ENCODE measurements around the gene GPR171.
"Not testable (repeated sequence)": the region's sequence is repeated elsewhere in the genome, so short reads cannot be mapped to it uniquely, and the experiment has no call there.

GPR171 gene, protein sequence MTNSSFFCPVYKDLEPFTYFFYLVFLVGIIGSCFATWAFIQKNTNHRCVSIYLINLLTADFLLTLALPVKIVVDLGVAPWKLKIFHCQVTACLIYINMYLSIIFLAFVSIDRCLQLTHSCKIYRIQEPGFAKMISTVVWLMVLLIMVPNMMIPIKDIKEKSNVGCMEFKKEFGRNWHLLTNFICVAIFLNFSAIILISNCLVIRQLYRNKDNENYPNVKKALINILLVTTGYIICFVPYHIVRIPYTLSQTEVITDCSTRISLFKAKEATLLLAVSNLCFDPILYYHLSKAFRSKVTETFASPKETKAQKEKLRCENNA

DNA sequence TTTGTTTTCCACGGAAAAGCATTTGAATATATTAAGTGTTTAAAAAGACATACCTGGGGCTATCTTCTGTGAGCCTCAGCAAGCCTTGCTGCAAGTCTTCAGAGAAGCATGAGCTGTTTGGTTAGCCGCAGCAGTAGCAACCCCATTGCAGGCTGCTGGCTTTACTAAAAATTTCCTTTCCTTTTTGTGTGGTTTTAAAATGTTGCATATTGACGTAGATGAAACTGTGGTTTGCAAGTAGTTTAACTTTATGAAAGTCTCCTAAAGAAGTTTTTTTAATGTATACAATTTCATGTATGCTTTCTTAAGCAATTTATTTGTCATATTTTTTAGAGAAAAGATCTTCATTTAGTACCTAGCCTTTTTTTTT, at the start of gene GPR171:
TSS of gene GPR171 (minus strand) at position 166 of the 370 bp plus-strand sequence. CDS start 3,830 bp downstream, outside the sequence.
- DNase-seq (ENCODE audit: low read depth), result no peak
- no peak for TF ChIP-seq CTCF (conservative IDR thresholded peaks at IDR 0.05; ENCODE audit: low read length)
- no peak within 1 kb of the TSS for H3K4me3 ChIP-seq (ENCODE audit: low read length)

DNA sequence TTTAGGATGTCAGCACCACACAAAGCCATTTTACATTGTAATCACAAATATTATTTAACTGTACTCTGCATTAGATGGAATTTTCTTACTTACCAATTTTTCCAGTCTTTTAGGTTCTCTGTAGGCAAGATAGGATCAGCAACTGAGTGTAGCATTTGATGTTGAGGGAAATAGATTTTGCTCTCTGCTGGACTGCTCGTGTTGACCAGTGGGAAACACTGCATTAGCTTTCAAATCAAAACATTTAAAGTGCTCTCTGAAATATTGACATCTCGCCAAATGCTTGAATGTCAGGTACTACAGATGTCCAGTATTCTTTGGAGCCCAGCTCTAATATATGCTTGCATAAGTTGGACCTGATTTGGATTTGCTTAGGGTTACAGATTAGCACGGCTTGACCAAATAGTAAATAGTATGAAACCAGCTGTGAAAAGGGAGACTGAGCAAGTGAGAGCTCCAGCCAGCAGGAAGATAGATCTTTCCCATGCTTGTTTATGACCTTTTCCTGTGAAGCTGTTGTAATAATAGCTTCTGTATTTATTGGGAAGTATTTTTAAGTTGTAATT, 45.8 kb upstream of the GPR171 start:
- DNase-seq (ENCODE audit: low read depth), result no peak
- TF ChIP-seq CTCF (conservative IDR thresholded peaks at IDR 0.05; ENCODE audit: low read length), result no peak

GRCh38 chr3:151242006-151242405, 39.0 kb upstream of the GPR171 start:
- H3K4me3 ChIP-seq (ENCODE audit: low read length); DNase-seq (ENCODE audit: low read depth): not testable (repeated sequence)

More for the DNA sequence above, 45.8 kb upstream of the GPR171 start:
- H3K4me3 ChIP-seq (ENCODE audit: low read length), result no peak overlapping the region

DNA sequence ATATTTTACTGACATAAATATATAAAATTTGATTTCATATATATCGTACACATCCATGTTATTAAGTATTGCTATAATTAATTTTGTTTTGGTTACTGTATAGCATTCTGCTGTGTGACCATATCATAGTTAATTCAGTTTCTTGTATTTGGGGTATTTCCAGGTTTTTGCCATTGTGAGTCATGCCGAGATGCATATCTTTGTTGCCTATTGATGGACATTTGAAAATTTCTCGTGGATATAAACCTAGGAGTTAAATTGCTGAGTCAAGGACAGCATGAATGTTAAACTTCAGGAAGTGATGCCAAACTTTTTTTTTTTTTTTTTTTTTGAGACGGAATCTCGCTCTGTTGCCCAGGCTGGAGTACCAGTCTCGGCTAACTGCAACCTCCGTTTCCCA, 33.7 kb upstream of the GPR171 start:
- DNase-seq (ENCODE audit: low read depth), result no peak
- no peak for TF ChIP-seq CTCF (conservative IDR thresholded peaks at IDR 0.05; ENCODE audit: low read length)
- no peak overlapping the region for H3K4me3 ChIP-seq (ENCODE audit: low read length)

DNA sequence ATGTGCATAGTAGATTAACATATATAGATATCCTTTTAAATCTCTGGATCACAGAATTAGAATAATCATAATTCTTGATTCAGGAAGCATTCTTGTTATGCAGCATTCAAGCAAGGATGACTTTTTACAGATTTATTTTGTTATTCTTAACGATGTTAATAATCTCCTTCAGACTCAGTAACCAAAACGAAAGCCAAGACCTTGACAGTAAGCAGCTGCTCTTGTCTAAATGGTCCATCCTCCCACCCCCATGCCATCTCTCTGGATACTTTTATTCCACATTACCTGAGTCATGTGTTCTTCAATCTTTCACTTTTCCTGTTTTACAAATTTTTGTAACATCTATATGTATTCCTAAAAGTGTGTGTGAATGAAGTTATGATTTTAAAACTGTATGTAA, 33.3 kb upstream of the GPR171 start:
- no peak for TF ChIP-seq CTCF (conservative IDR thresholded peaks at IDR 0.05; ENCODE audit: low read length)
- H3K4me3 ChIP-seq (ENCODE audit: low read length), result no peak overlapping the region
- DNase-seq (ENCODE audit: low read depth), result no peak

DNA sequence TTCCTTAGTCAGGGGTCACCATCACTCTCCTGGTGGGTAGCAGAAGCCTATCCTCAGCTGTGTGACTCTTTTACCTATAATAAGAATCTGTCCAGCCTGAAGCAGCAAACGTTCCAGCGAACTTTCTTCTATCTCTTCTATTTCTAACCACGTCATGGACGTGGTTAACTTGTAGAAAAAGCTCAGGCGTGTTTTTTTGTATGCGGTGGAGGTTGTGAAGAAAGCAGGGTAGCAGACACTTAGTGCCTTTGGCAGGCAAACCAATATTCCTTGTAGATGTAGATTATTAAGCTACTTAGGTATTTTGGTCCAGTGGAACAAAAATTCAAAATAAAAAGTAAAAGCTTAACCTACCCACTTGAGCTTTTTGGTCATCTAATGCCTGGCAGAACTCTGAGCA, 31.8 kb upstream of the GPR171 start:
- DNase-seq (ENCODE audit: low read depth), result no peak
- TF ChIP-seq CTCF (conservative IDR thresholded peaks at IDR 0.05; ENCODE audit: low read length), result no peak
- H3K4me3 ChIP-seq (ENCODE audit: low read length), result no peak overlapping the region

DNA sequence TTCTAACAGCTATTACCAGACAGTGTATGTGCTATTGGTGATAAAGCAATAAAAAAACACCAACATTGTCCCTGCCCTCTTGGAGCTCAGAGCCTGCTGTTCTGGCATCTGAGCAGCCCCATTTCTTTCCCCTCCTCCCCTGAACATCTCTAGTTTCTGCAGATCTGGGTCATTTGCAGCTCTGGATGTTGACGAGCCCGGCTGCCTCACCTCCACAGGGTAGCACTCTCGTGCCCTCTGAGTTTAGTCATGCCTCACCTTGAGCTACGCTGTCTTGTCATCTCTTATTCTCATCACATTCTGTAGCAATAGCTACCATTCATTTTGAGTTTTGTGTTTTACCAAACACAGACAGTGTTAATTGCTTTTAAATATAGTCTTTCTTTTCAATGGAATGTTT, 30.0 kb upstream of the GPR171 start:
- no peak for TF ChIP-seq CTCF (conservative IDR thresholded peaks at IDR 0.05; ENCODE audit: low read length)
- no peak overlapping the region for H3K4me3 ChIP-seq (ENCODE audit: low read length)
- no peak for DNase-seq (ENCODE audit: low read depth)

GRCh38 chr3:151232403-151232802, 29.4 kb upstream of the GPR171 start:
- not testable (repeated sequence) for DNase-seq (ENCODE audit: low read depth); H3K4me3 ChIP-seq (ENCODE audit: low read length)

All from AG10803 (cell line).